Measurements from ENCODE around the gene SLC35F1.

The SLC35F1 gene

DNA sequence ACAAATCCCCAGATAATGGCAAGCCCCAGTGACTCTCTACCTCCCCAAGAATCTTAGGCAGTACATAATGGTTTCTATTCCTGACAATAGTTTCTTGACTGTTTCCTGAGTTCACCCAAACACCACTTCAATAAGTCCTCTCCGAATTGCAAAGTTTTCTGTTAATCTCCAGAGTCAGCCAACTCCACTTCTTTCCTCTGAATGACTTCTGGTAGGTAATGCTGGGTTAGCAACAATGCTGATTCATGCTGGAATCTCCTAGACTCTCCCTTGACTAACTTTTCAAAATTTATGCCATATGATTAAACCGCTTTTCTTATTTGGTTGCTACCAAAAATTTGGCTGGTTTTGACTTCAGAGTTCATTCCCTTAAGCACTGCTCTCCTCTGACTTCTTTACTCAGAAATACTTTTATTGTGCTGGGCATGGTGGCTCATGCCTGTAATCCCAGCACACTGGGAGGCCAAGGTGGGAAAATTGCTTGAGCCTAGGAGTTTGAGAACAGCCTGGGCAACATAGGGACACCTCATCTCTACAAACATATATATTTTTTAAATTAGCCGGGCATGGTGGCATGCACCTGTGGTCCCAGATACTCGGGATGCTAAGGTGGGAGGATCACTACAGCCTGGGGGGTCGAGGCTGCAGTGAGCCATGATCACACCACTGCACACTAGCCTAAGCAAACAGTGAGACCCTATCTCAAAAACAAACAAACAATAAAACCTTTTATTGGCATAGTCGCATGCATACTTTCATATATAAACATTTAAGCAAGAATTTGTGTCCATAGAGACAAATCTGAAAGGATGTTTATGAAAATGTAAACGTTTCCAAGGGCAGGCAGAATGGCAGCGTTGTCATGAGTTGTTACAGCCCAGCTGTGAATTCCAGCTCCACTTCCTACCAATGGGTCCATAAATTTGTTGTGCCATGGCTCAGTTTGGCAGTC lies 391.7 kb downstream of the SLC35F1 start:
- no peak for DNase-seq (ENCODE audit: insufficient read length, low spot score)
- no peak for FAIRE-seq

DNA sequence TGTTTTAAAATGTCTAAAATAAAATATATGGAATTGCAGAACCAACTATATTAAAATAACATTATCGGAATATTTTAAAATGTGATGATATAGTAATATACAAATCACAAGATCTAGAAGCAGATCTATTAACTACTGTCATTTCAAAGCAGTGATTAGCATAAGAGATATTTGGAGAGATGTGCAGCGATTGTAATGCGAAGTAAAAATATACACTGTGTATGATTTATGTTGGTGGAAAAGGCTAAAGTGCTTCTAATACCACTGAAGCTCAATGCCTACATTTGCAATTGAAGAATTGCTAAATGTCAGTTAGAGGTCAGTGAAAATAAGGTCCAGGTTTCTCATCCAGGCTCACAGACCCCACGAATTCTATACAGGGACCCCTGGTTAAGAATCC lies 392.4 kb downstream of the SLC35F1 start:
- no peak for FAIRE-seq

GRCh38 chr6:118304321-118304720 lies 397.3 kb downstream of the SLC35F1 start:
- no peak for FAIRE-seq
- DNase-seq (ENCODE audit: insufficient read length, low spot score), result no peak

More for the DNA sequence above, 392.4 kb downstream of the SLC35F1 start:
- no peak for DNase-seq (ENCODE audit: insufficient read length, low spot score)

- FAIRE-seq (no peak), DNase-seq (ENCODE audit: insufficient read length, low spot score) (no peak)
Measured at GRCh38 chr6:118305081-118305480, 398.0 kb downstream of the SLC35F1 start.

- no peak for FAIRE-seq
- DNase-seq (ENCODE audit: insufficient read length, low spot score), result no peak
Measured at GRCh38 chr6:118306392-118307238, 399.6 kb downstream of the SLC35F1 start.

DNA sequence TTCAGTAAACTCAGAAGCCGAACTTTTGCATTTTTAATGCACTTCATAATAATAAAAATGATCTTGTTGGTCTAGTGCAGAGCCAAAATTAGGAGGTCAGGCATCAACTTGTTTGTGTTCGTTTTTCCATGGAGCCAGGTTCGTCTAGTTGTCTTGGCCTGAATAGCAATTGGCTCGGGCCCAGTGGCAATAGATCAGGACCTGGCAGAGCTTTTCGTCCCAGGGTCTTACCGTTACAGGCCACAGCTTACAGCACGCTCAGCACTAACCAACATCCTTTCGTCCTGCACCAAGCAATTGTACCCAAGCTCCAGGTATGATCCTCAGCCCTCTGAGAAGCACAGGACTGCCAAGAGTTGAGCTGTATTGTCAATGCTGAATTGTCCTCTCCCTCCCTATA lies 400.5 kb downstream of the SLC35F1 start:
- DNase-seq (ENCODE audit: insufficient read length, low spot score) (no peak), FAIRE-seq (no peak)

GRCh38 chr6:118309337-118310093 lies 402.5 kb downstream of the SLC35F1 start:
- no peak for DNase-seq (ENCODE audit: insufficient read length, low spot score)

DNA sequence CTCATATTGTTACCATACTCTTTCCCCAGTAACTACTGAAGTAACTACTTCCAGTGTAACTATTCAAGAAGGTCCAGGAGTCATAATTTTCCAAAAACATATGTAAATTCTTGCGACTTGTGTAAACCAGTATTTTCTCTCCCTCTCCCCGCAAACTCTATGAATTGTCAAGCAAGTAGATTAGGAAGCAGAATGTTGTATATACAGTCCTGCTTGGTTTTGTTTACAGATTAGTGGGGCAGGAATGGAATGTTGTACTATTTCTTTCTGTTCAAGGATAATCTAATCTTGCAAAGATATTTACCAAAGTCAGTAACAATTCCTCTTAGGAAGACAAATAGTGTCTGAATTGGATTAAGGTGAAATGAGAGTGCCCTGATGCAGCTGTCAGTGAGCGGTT lies 406.1 kb downstream of the SLC35F1 start:
- FAIRE-seq, result no peak
- DNase-seq (ENCODE audit: insufficient read length, low spot score), result no peak

More at GRCh38 chr6:118309337-118310093, 402.5 kb downstream of the SLC35F1 start:
- FAIRE-seq, result no peak

GRCh38 chr6:118313762-118314161 lies 406.7 kb downstream of the SLC35F1 start:
- FAIRE-seq (no peak), DNase-seq (ENCODE audit: insufficient read length, low spot score) (no peak)

DNA sequence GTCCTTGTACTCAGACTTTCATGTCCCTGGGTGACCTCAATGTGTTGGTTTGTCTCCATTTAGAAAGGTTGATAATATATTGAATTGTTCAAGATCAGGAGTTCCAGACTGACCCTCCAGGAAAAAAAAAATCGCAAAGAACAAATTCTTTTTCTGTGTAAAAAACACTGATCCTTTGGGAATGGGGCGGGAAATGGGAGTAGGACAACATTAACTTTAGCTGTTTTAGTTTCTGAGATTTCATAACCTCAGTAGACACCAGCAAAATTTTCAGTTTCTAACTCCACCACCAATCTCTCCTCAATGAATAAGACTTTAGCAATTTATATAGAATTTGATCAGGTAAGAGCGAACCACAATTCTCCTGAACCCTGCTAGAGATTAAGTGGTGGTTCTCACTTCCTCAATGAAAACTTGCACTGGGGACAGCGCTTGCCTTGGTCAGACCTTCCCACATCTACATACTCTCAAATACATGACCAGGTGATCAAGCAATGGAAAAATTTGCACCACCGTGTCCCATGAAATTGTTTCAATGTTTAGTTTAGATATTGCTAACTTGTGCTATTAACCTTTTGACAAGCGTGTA lies 409.8 kb downstream of the SLC35F1 start:
- peak; percentile 51 for FAIRE-seq
- DNase-seq (ENCODE audit: insufficient read length, low spot score), result peak; percentile 1

- FAIRE-seq, result peak; percentile 33
- DNase-seq (ENCODE audit: insufficient read length, low spot score), result no peak
Measured at GRCh38 chr6:118317581-118318563, 410.8 kb downstream of the SLC35F1 start.

DNA sequence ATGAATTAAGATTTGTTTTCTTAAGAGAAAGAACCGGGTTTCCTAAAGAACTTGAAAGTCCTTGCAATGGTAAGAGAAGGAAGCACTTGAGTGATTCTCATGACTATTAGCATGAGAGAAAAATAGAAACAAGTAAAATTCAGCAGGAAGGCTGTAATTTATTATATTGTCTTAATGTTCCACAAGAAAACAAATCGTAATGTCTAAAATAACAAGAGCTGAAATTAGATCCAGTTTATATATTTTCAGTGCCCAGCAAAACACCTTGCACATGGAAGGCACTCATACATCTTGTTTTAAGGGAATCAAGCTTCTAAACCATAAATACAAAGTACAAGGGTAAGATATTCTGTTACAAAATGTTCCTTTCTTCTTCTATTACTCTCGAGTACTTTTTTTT lies 411.6 kb downstream of the SLC35F1 start:
- DNase-seq (ENCODE audit: insufficient read length, low spot score) (no peak), FAIRE-seq (no peak)

DNA sequence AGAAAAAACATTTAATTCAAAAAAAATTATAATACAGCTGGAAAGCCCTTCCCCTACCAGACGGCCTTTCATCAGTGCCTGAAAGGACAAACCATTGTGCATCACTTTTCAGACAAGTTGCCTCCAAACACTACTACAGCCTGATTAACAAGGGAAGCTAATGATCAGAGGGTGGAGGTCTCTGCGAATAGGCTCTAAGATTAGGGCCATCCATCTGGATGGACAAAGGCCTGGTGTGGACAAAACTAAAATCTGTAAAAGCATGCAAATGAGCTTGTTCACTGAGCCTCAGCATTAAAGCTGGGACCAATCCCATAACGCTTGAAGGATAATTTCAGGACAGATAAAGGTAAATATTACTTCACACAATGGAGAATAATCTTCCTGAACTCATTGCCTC lies 412.4 kb downstream of the SLC35F1 start:
- FAIRE-seq, result no peak
- no peak for DNase-seq (ENCODE audit: insufficient read length, low spot score)

GRCh38 chr6:118319894-118320649 lies 413.0 kb downstream of the SLC35F1 start:
- FAIRE-seq, result peak; percentile 11
- DNase-seq (ENCODE audit: insufficient read length, low spot score), result no peak

DNA sequence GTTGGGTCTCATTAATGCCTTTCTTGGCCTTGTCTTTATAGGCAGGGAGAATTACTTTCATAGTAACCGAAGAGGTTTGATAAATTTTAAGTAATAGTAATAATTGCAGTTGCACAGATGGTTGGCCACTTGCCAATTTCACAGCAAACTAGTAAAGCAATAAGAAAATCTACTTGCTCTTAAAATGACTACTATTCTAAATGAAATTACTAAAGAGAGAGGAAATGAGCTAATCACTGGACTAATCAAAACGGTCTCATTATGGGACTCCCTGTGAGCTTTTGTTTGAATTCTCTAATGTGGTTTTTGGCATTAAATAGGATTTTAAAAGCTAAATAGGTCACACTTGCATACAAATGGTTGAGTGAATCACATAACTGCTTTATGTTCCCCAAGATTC lies 413.6 kb downstream of the SLC35F1 start:
- FAIRE-seq (no peak), DNase-seq (ENCODE audit: insufficient read length, low spot score) (no peak)

DNA sequence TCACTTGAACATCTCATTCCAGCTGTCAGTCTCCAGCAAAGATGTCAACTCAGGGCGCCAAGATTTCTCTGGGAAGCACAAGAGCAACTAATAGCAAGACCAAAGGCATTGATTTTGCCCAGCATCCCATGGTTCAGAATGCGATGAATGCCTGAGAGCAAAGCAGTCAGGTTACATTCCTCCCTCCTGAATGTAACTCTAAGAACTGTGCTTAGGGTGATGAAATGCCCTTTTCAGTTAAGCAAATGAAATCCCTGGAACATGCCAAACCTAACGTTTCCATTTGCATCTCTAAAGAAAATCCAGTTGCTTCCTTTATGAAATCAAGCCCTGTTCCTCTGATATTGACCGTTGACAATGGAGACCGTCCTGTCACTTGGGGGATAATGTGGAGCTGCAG lies 417.1 kb downstream of the SLC35F1 start:
- DNase-seq (ENCODE audit: insufficient read length, low spot score) (no peak), FAIRE-seq (no peak)

DNA sequence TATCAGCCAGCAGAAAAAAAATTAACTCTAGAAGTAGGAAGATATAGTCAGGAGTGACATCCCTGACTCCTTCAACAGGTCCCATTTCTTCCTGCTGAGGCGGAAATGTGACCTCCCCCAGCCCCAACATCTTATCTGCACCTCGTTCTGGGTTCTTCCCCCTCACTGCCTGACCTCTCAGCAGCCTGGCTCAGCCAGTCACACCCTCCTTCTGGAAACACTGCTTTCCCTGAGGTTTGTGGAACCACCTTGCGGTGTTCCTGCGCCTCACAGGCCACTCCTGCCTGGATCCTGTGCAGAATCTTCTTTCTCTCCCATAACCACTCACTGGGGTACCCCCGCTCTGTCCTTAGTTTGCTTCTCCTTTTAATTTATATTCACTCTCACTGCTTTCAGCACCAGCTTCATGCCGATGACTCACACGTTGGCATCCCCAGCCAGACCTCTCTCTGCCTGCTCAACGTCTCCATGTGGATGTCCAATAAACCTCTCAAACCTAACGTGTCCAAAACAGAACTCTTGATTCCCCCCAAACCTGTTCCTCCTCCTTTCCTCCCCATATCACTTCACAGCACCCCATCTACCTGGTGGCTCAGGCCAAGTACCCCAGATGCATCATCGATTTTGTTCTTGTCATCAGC lies 418.3 kb downstream of the SLC35F1 start:
- FAIRE-seq (no peak), DNase-seq (ENCODE audit: insufficient read length, low spot score) (no peak)

- FAIRE-seq (no peak), DNase-seq (ENCODE audit: insufficient read length, low spot score) (no peak)
Measured at GRCh38 chr6:118326712-118327111, 419.6 kb downstream of the SLC35F1 start.
